ENCODE results near the gene SLC38A6. TPM values are rescaled to one million over a fixed set of nuclear protein-coding genes. Genes with fewer than 3 reads are reported as not detected.

SLC38A6 gene
- total RNA-seq, 1 experiment from 2014 or later = 28.0 TPM

DNA sequence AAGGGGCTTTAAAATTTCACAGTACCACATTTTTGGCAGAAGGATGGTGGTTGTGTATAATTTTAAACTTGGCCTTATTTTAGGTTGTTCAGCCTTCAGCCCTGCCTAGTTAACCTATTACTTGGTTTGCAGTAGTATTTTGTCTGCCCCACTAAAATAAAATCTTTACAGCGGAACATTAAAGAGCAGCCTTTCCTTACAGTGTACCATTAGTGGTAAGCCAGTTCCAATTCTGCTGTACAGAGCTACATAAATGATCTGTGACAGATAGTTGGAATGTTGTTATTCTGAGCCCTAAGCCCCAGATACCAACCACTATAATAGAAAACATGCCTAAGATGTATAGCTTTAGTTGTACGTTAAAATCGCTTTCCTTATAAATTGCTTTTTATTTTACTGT lies 56.2 kb downstream of the SLC38A6 start:
- DNase-seq (ENCODE audit: low spot score) = no peak
- no TSS peak for BruUV-seq (replicated peaks)
- ChIA-PET POLR2A (ENCODE audit: low non-redundant PET) (no interaction called here), CTCF (no interaction called here)
- H3K27ac ChIP-seq (ENCODE audit: low read depth, low read length, poor library complexity, severe bottlenecking) = no peak overlapping the region
- H3K27me3 ChIP-seq (replicated peaks; ENCODE audit: insufficient read depth, low read depth, low read length, poor library complexity) = no peaks in the 10 kb centered on the region
- no peak overlapping the region for H3K4me3 ChIP-seq (ENCODE audit: low read depth, low read length, poor library complexity, severe bottlenecking)
- no peaks in the 10 kb centered on the region for H3K9me3 ChIP-seq (ENCODE audit: low read depth, low read length, poor library complexity, severe bottlenecking)
- intact Hi-C loops (cut with micrococcal nuclease; ENCODE audit: unreplicated experiment) = no loop called here
- TF ChIP-seq CTCF (conservative IDR thresholded peaks at IDR 0.05; ENCODE audit: low read depth, low read length) = no peak
- peaks cover 40% of the 10 kb centered on the region for H3K4me1 ChIP-seq (ENCODE audit: insufficient read depth, low read length, poor library complexity, severe bottlenecking)
- H3K36me3 ChIP-seq (ENCODE audit: insufficient read depth, low read length, poor library complexity, severe bottlenecking) = no peaks in the 10 kb centered on the region

DNA sequence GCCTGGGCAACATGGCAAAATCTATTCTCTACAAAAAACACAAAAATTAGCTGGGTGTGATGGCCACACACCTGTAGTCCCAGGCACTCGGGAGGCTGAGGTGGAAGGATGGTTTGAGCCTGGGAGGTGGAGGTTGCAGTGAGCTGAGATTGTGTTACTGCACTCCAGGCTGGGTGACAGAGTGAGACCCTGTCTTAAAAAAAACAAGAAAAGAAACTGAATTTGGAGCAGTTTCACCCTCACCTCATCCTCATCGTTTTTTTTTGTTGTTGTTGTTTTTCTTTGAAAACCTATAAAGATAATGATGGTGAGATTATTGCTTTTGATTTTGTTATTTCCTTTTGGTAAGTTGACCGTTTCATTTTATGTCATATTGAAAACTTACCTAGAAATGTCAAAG lies 60.7 kb downstream of the SLC38A6 start:
- no peak for TF ChIP-seq CTCF (conservative IDR thresholded peaks at IDR 0.05; ENCODE audit: low read depth, low read length)
- TF ChIP-seq EZH2 (IDR thresholded peaks at IDR 0.05; ENCODE audit: borderline replicate concordance, low read depth, low read length, poor library complexity, severe bottlenecking) = no peak
- BruUV-seq (replicated peaks) = no TSS peak
- Histone ChIP-seq H3K9me3 (ENCODE audit: low read depth, low read length, poor library complexity, severe bottlenecking) (no peaks in the 10 kb centered on the region), H3K36me3 (ENCODE audit: insufficient read depth, low read length, poor library complexity, severe bottlenecking) (no peaks in the 10 kb centered on the region), H3K27ac (ENCODE audit: low read depth, low read length, poor library complexity, severe bottlenecking) (no peak overlapping the region), H3K4me3 (ENCODE audit: low read depth, low read length, poor library complexity, severe bottlenecking) (no peak overlapping the region), H3K27me3 (replicated peaks; ENCODE audit: insufficient read depth, low read depth, low read length, poor library complexity) (no peaks in the 10 kb centered on the region), H3K4me1 (ENCODE audit: insufficient read depth, low read length, poor library complexity, severe bottlenecking) (peaks cover 15% of the 10 kb centered on the region)
- POLR2A ChIA-PET (ENCODE audit: low non-redundant PET) = no interaction called here
- intact Hi-C loops (cut with micrococcal nuclease; ENCODE audit: unreplicated experiment) = loop anchor here (10.0 kb wide), 1 partner anchor 1107 kb away; no protein-coding TSS in a partner anchor
- no peak for DNase-seq (ENCODE audit: low spot score)
- CTCF ChIA-PET = no interaction called here

GRCh38 chr14:61042220-61042619 lies 61.2 kb downstream of the SLC38A6 start:
- no peak overlapping the region for H3K4me3 ChIP-seq (ENCODE audit: low read depth, low read length, poor library complexity, severe bottlenecking)
- TF ChIP-seq EZH2 (IDR thresholded peaks at IDR 0.05; ENCODE audit: borderline replicate concordance, low read depth, low read length, poor library complexity, severe bottlenecking) = no peak
- TF ChIP-seq CTCF (conservative IDR thresholded peaks at IDR 0.05; ENCODE audit: low read depth, low read length) = no peak
- peaks cover 10% of the 10 kb centered on the region for H3K4me1 ChIP-seq (ENCODE audit: insufficient read depth, low read length, poor library complexity, severe bottlenecking)
- BruUV-seq (replicated peaks) = no TSS peak
- H3K36me3 ChIP-seq (ENCODE audit: insufficient read depth, low read length, poor library complexity, severe bottlenecking) = no peaks in the 10 kb centered on the region
- ChIA-PET POLR2A (ENCODE audit: low non-redundant PET) (no interaction called here), CTCF (no interaction called here)
- intact Hi-C loops (cut with micrococcal nuclease; ENCODE audit: unreplicated experiment) = loop anchor here (10.0 kb wide), 1 partner anchor 1107 kb away; no protein-coding TSS in a partner anchor
- DNase-seq (ENCODE audit: low spot score) = no peak
- no peak overlapping the region for H3K27ac ChIP-seq (ENCODE audit: low read depth, low read length, poor library complexity, severe bottlenecking)
- H3K9me3 ChIP-seq (ENCODE audit: low read depth, low read length, poor library complexity, severe bottlenecking) = no peaks in the 10 kb centered on the region
- no peaks in the 10 kb centered on the region for H3K27me3 ChIP-seq (replicated peaks; ENCODE audit: insufficient read depth, low read depth, low read length, poor library complexity)

Measured in A673 (cell line).